ENCODE results near the gene SULT2B1.

GRCh38 chr19:48511321-48511731 lies 40.6 kb upstream of the SULT2B1 start:
- TF ChIP-seq ATF3 (IDR thresholded peaks at IDR 0.05) (no peak), CTCF (IDR thresholded peaks at IDR 0.05; ENCODE audit: low read depth, low read length, missing input control) (no peak), EGR1 (IDR thresholded peaks at IDR 0.05; ENCODE audit: low read depth in 2 of 2) (no peak), YY1 (IDR thresholded peaks at IDR 0.05) (no peak), JUND (IDR thresholded peaks at IDR 0.05) (no peak), GABPA (IDR thresholded peaks at IDR 0.05 in 1 of 2, conservative IDR thresholded peaks at IDR 0.05 in 1 of 2) (no peak), REST (IDR thresholded peaks at IDR 0.05) (no peak), SP1 (IDR thresholded peaks at IDR 0.05) (no peak), ZBTB33 (IDR thresholded peaks at IDR 0.05) (no peak), MAX (IDR thresholded peaks at IDR 0.05) (no peak), HNF4A (conservative IDR thresholded peaks at IDR 0.05) (no peak), RAD21 (IDR thresholded peaks at IDR 0.05) (no peak), RXRA (IDR thresholded peaks at IDR 0.05) (no peak), TAF1 (conservative IDR thresholded peaks at IDR 0.05) (no peak)

Data from liver (tissue), 3 donors.